Mucosa of gallbladder (tissue), 1 donor: Measurements from ENCODE around the gene PAX3. TPM values are rescaled to one million over a fixed set of nuclear protein-coding genes. Genes with fewer than 3 reads are reported as not detected.

Source experiments
- total RNA-seq: library from RNA; stranded (reverse); gene quantifications from one replicate; pipeline ENCODE4 v1.2.1, GENCODE V29; 2021
- donor health status: DM: no; HTN: no; CAD: no.

The PAX3 gene
- total RNA-seq, 1 donor from 2014 or later: not detected

Other genes with a start within 250 kb of the PAX3 start
- 44.8 TPM for gene SGPP2, start 125.5 kb upstream of the PAX3 start, total RNA-seq